ENCODE measurements around the gene ZFYVE28. TPM values are rescaled to one million over a fixed set of nuclear protein-coding genes. Genes with fewer than 3 reads are reported as not detected.

The ZFYVE28 gene
- polyA plus RNA-seq, 1 donor = 7.4 TPM

DNA sequence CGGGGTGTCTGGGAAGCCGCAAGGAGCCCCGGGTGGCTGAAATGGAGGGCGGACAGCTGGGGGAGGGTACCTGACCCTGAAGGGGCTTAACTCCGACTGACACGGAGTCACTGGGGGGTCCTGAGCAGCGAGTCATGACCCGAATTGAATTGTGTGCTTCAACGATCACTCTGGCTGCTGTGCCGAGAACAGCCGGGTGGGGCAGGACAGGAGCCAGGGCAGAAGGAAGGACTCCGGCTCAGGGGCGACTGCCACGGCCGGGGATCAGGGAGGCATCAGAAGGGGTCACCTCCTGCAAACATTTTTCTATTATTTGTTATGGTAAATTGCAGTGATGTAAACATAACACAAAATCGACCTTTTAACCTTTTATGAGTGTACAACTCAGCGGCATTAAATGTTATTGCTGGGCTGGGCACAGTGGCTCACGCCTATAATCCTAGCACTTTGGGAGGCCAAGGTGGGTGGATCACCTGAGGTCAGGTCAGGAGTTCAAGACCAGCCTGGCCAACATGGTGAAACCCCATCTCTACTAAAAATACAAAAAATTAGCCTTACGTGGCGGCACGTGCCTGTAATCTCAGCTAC, 21.6 kb downstream of the ZFYVE28 start:
- no CpG with 5 or more reads among the region's 21 CpGs for WGBS (ENCODE audit: insufficient coverage, low lambda C conversion rate)

DNA sequence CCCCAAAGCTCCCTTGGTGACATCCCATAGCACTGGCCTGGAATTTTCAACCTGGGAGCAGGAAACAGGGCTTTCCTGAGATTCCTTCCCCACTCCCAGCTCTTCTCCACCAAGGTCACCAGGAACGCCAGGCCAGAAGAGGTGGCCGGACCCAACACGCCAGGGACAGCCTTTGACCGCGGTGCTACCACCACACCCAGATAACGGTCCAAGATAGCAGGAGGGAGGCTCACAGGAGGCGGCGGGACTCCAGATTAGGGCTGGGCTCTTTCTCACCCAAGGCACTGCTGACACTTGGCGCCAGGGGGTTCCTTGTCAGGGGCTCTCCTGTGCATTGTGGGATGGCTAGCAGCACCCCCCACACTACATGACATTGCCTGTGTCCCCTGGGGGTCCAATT, 22.9 kb downstream of the ZFYVE28 start:
- Histone ChIP-seq H3K36me3 (ENCODE audit: control insufficient read depth, insufficient read depth, low read length) (no peaks in the 10 kb centered on the region), H3K9me3 (ENCODE audit: control insufficient read depth, low read depth, low read length) (no peaks in the 10 kb centered on the region), H3K27me3 (ENCODE audit: control insufficient read depth, insufficient read depth, low read length) (no peaks in the 10 kb centered on the region), H3K27ac (ENCODE audit: low read length) (no peak overlapping the region), H3K4me3 (ENCODE audit: low read length) (no peak overlapping the region), H3K4me1 (ENCODE audit: control insufficient read depth, insufficient read depth, low read length) (peaks cover 6% of the 10 kb centered on the region)
- no peak for DNase-seq
- no CpG with 5 or more reads among the region's 9 CpGs for WGBS (ENCODE audit: insufficient coverage, low lambda C conversion rate)

More for the DNA sequence above, 21.6 kb downstream of the ZFYVE28 start:
- no peak for DNase-seq
- Histone ChIP-seq H3K36me3 (ENCODE audit: control insufficient read depth, insufficient read depth, low read length) (no peaks in the 10 kb centered on the region), H3K4me3 (ENCODE audit: low read length) (no peak overlapping the region), H3K27ac (ENCODE audit: low read length) (no peak overlapping the region), H3K9me3 (ENCODE audit: control insufficient read depth, low read depth, low read length) (peaks cover 4% of the 10 kb centered on the region), H3K4me1 (ENCODE audit: control insufficient read depth, insufficient read depth, low read length) (peaks cover 11% of the 10 kb centered on the region), H3K27me3 (ENCODE audit: control insufficient read depth, insufficient read depth, low read length) (peaks cover 4% of the 10 kb centered on the region)

DNA sequence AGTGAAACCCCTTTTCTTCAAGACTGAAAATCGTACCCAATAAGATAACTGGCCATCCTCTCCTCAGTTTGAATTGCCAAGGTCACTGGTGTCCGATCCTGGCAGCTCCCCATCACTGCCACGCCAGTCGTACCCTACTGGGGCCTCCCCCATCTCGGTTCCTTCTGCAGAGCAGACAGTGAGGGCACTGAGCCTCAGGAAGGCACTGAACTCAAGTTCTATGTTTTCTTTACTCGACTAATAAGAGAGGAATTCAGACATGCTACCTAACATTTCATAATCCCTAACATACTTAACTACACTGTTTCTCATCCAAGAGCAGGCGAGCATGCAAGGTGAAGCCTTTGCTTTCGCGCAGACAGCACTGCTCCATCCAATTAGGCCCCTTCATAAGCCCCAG, 23.4 kb downstream of the ZFYVE28 start:
- WGBS (ENCODE audit: insufficient coverage, low lambda C conversion rate) = 100% methylated on average over 1 of the region's 9 CpGs
- no peaks in the 10 kb centered on the region for H3K27me3 ChIP-seq (ENCODE audit: control insufficient read depth, insufficient read depth, low read length)
- H3K27ac ChIP-seq (ENCODE audit: low read length) = no peak overlapping the region
- no peaks in the 10 kb centered on the region for H3K9me3 ChIP-seq (ENCODE audit: control insufficient read depth, low read depth, low read length)
- DNase-seq = no peak
- no peak overlapping the region for H3K4me3 ChIP-seq (ENCODE audit: low read length)
- H3K36me3 ChIP-seq (ENCODE audit: control insufficient read depth, insufficient read depth, low read length) = no peaks in the 10 kb centered on the region
- H3K4me1 ChIP-seq (ENCODE audit: control insufficient read depth, insufficient read depth, low read length) = peaks cover 6% of the 10 kb centered on the region

DNA sequence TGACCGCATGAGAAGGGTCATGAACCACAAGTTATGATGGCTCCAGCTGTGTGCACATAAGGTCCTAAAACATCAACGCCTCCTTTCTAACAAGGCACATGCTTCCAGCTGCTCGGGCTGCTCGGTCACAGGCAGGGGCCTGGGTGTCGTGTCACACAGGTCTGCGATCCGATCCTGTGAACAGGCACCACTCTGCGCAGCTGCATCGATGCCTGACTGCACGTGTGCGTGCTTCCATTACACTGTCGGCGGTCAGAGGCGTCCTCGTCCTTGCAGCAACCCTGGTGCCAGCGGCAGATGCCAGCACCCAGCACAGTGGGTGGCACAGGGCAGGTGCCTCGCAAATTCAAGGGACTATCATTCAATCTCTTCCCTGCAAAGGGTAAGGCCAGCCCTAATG, 23.9 kb downstream of the ZFYVE28 start:
- no peak for DNase-seq
- Histone ChIP-seq H3K9me3 (ENCODE audit: control insufficient read depth, low read depth, low read length) (no peaks in the 10 kb centered on the region), H3K36me3 (ENCODE audit: control insufficient read depth, insufficient read depth, low read length) (no peaks in the 10 kb centered on the region), H3K4me3 (ENCODE audit: low read length) (no peak overlapping the region), H3K27me3 (ENCODE audit: control insufficient read depth, insufficient read depth, low read length) (no peaks in the 10 kb centered on the region), H3K4me1 (ENCODE audit: control insufficient read depth, insufficient read depth, low read length) (peaks cover 6% of the 10 kb centered on the region), H3K27ac (ENCODE audit: low read length) (no peak overlapping the region)
- no CpG with 5 or more reads among the region's 17 CpGs for WGBS (ENCODE audit: insufficient coverage, low lambda C conversion rate)

DNA sequence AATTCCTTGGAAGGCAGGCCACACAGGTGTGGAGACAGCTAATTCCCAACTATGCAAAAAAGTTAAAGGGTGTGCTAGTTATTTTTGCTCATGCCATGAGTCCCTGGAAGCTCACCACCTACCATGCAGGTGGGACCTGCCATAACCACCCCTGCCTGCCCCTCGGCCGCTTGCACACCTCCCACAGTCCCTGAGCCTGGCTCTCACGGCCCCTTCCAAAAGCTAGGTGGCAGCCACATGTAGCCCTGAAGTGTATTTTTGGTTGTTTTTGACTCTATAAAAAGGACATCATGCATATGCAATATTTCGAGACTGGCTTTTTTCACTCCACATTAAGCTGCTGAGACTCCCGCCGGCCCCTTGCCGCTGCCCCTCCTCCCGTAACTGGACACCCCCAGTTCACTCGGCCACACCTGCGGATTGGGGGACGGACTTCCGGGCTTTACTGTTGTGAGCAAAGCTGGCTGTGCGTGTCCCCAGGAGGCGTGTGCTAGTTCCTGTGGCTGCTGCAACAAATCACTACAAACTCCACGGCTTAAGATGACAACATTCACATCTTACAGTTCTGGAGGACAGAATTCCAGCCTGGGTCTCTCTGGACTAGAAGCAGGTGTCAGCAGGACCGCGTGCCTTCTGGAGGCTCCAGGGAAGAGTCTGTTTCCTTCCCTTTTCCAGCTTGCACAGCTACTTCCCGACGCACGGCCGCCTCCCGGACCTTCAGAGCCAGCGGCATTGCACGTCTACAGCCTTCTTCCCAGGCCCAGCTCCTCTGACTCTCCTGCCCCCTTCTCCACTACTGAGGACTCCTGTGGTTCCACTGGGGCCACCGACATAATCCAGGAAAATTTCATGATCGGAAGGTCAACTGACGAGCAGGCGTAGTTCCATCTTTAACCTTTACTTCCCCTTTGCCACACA, 24.8 kb downstream of the ZFYVE28 start:
- Histone ChIP-seq H3K4me1 (ENCODE audit: control insufficient read depth, insufficient read depth, low read length) (peaks cover 6% of the 10 kb centered on the region), H3K9me3 (ENCODE audit: control insufficient read depth, low read depth, low read length) (no peaks in the 10 kb centered on the region), H3K27ac (ENCODE audit: low read length) (no peak overlapping the region), H3K4me3 (ENCODE audit: low read length) (peak overlapping the region; percentile 21), H3K36me3 (ENCODE audit: control insufficient read depth, insufficient read depth, low read length) (no peaks in the 10 kb centered on the region), H3K27me3 (ENCODE audit: control insufficient read depth, insufficient read depth, low read length) (no peaks in the 10 kb centered on the region)
- WGBS (ENCODE audit: insufficient coverage, low lambda C conversion rate) = 80% methylated on average over 1 of the region's 28 CpGs
- peak in 1 of 2 donors; percentile 63 for DNase-seq

DNA sequence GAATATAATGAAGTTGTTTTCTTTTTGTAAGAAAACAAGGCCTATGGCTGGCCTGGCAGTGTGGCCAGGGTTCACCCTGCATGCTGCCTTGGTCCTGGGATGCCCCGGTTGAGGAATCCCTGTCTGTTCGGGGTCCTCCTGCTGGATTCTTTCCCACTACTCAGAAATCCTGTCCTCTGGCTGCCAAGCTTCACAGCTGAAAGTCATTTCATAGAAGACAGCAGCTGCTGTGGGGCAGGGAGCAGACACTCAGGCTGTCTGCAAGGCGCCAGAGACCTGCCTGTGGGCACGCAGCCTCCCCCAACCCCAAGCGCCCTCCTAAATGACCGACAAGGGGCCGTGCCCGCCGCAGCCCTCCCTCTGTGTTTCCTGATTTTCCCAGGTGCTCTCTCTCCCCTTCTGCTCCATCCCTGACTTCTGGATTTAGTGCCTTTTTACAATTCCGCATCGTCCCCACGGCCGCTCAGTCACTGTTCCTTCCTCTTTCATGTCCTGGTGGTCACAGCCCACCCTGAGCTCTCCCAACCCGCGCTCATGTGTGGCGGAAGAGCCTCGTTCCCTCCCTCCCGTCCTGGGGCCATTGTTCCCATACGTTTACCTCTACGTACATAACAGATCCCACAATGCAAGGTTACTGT, 27.5 kb downstream of the ZFYVE28 start:
- WGBS (ENCODE audit: insufficient coverage, low lambda C conversion rate) = 64% methylated on average over 4 of the region's 20 CpGs
- no peak for DNase-seq

DNA sequence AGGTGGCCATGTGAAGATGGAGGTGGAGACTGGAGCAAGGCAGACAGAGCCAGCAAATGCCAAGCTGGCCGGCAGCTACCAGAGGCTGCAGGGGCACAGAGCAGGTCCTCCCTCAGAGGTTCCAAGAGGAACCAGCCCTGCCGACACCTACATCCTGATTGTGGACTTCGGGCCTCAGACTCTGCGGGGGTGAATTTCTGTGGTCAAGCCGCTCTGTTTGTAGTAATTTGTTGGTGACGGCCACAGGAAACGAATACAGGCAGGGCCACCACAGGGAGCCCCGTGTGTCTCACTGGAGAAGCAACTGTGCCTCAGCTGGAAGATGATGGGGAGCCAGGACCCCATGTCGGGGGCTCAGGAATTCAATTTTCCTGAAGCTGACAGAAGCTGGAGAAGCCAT, 28.3 kb downstream of the ZFYVE28 start:
- no peak overlapping the region for H3K4me3 ChIP-seq (ENCODE audit: low read length)
- no peak for DNase-seq
- H3K4me1 ChIP-seq (ENCODE audit: control insufficient read depth, insufficient read depth, low read length) = no peaks in the 10 kb centered on the region
- H3K27me3 ChIP-seq (ENCODE audit: control insufficient read depth, insufficient read depth, low read length) = no peaks in the 10 kb centered on the region
- no CpG with 5 or more reads among the region's 9 CpGs for WGBS (ENCODE audit: insufficient coverage, low lambda C conversion rate)
- H3K27ac ChIP-seq (ENCODE audit: low read length) = no peak overlapping the region
- no peaks in the 10 kb centered on the region for H3K36me3 ChIP-seq (ENCODE audit: control insufficient read depth, insufficient read depth, low read length)
- no peaks in the 10 kb centered on the region for H3K9me3 ChIP-seq (ENCODE audit: control insufficient read depth, low read depth, low read length)

More for the DNA sequence above, 27.5 kb downstream of the ZFYVE28 start:
- Histone ChIP-seq H3K9me3 (ENCODE audit: control insufficient read depth, low read depth, low read length) (no peaks in the 10 kb centered on the region), H3K4me1 (ENCODE audit: control insufficient read depth, insufficient read depth, low read length) (peaks cover 6% of the 10 kb centered on the region), H3K27ac (ENCODE audit: low read length) (no peak overlapping the region), H3K4me3 (ENCODE audit: low read length) (no peak overlapping the region), H3K36me3 (ENCODE audit: control insufficient read depth, insufficient read depth, low read length) (no peaks in the 10 kb centered on the region), H3K27me3 (ENCODE audit: control insufficient read depth, insufficient read depth, low read length) (no peaks in the 10 kb centered on the region)

DNA sequence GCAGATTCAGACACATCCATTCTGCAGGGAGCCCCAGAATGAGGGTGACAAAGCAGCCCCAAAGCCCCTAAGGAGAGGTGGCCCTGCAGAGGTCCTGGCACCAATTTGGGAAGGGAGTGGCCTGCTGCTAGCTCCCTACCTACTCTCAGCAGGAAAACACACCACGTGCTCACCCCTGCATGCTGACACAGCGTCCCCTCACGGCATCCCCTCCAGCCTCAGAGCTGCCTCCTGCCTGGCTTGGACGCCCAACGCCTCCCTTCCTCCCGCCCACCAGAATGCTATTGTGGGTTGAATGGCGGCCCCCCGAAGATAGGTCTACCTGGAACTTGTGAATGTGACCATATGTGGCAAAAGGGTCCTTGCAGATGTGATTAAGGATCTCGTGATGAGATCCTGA, 28.8 kb downstream of the ZFYVE28 start:
- no peak overlapping the region for H3K4me3 ChIP-seq (ENCODE audit: low read length)
- no peaks in the 10 kb centered on the region for H3K36me3 ChIP-seq (ENCODE audit: control insufficient read depth, insufficient read depth, low read length)
- no peaks in the 10 kb centered on the region for H3K27me3 ChIP-seq (ENCODE audit: control insufficient read depth, insufficient read depth, low read length)
- H3K4me1 ChIP-seq (ENCODE audit: control insufficient read depth, insufficient read depth, low read length) = no peaks in the 10 kb centered on the region
- H3K27ac ChIP-seq (ENCODE audit: low read length) = no peak overlapping the region
- WGBS (ENCODE audit: insufficient coverage, low lambda C conversion rate) = no CpG with 5 or more reads among the region's 9 CpGs
- no peaks in the 10 kb centered on the region for H3K9me3 ChIP-seq (ENCODE audit: control insufficient read depth, low read depth, low read length)
- DNase-seq = no peak

DNA sequence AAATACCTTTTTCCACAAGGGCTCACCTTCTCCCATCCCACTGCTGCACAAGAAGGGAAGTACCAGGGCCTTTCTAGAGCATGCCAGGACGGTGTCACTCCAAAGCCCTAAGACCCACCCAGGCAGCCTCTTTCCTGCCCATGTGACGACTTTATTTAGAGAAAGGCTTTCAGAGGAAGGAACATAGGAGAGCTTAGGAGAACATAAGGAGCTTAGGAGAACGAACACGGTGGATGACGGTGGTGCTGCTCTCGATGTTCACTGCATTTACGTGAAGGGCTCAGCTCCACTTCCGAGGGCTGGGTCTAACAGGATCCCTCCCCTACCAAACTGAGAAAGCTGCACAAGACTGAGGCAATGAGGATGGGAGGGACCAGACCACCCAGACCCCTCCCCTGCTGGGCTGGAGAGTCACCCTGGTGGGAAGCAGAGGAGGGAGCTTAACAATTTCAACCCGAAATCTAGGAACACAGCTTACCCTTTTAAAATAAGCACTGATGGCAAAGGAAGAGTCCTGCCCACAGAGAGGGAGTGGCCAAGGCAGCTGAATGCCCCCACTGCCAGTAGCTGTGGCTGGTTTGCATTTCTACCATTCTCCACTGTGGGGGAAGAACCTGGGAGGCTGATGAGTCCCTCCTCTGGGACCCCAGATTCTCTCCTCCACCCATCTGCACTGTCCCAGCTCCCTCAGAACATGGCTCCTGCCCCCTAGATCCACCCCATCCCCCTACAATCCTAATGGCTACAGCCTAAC, 29.8 kb downstream of the ZFYVE28 start:
- Histone ChIP-seq H3K4me1 (ENCODE audit: control insufficient read depth, insufficient read depth, low read length) (no peaks in the 10 kb centered on the region), H3K27me3 (ENCODE audit: control insufficient read depth, insufficient read depth, low read length) (no peaks in the 10 kb centered on the region), H3K27ac (ENCODE audit: low read length) (no peak overlapping the region), H3K4me3 (ENCODE audit: low read length) (no peak overlapping the region), H3K9me3 (ENCODE audit: control insufficient read depth, low read depth, low read length) (no peaks in the 10 kb centered on the region), H3K36me3 (ENCODE audit: control insufficient read depth, insufficient read depth, low read length) (no peaks in the 10 kb centered on the region)
- 90% methylated on average over 2 of the region's 9 CpGs for WGBS (ENCODE audit: insufficient coverage, low lambda C conversion rate)
- no peak for DNase-seq

DNA sequence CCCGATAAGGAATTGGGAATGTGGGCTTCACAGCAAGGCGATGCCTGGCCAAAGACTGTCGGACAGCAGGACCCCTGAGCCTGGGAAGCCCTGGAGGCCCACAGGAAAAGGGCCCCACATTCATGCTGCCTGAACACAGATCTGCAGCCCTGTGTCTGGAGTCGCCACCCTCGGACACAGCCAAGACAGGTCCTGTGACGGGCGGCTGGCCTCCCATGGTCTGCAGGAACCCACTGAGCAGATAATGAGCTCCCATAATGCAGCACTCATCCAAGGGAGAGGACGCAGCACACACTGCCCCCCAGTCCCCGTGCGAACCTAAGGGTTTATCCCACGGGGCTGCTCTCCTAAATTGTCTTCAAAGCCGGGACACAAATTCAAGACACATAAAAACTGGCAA, 30.6 kb downstream of the ZFYVE28 start:
- no peak overlapping the region for H3K27ac ChIP-seq (ENCODE audit: low read length)
- no peak for DNase-seq
- H3K36me3 ChIP-seq (ENCODE audit: control insufficient read depth, insufficient read depth, low read length) = no peaks in the 10 kb centered on the region
- H3K4me3 ChIP-seq (ENCODE audit: low read length) = no peak overlapping the region
- H3K27me3 ChIP-seq (ENCODE audit: control insufficient read depth, insufficient read depth, low read length) = no peaks in the 10 kb centered on the region
- H3K4me1 ChIP-seq (ENCODE audit: control insufficient read depth, insufficient read depth, low read length) = no peaks in the 10 kb centered on the region
- no peaks in the 10 kb centered on the region for H3K9me3 ChIP-seq (ENCODE audit: control insufficient read depth, low read depth, low read length)
- WGBS (ENCODE audit: insufficient coverage, low lambda C conversion rate) = no CpG with 5 or more reads among the region's 12 CpGs
